Testis (tissue), 3 donors: Measurements from ENCODE around the gene KRTAP10-8. TPM values are rescaled to one million over a fixed set of nuclear protein-coding genes. Genes with fewer than 3 reads are reported as not detected.

Experiments
- DNase-seq: peaks from one replicate; pipeline ENCODE4 v3.0.0-alpha.2; 2019
- H3K27ac ChIP-seq, 2 donors: fragments of 200-600 bp; sonication (generic); one replicate each; pipeline ENCODE4 v1.5.1; 2019
- H3K27me3 ChIP-seq: fragments of 200-600 bp; sonication (generic); one replicate; pipeline ENCODE4 v1.5.1; 2019
- H3K36me3 ChIP-seq: fragments of 200-600 bp; sonication (generic); one replicate; pipeline ENCODE4 v1.5.1; 2017; ENCODE audit warnings: low read depth; ENCODE audit errors: missing control alignments
- H3K4me1 ChIP-seq: fragments of 200-600 bp; sonication (generic); one replicate; pipeline ENCODE4 v1.5.1; 2019
- H3K4me3 ChIP-seq, 2 donors: fragments of 200-600 bp; sonication (generic); one replicate each; pipeline ENCODE4 v1.5.1; 2017 to 2019
- H3K9me3 ChIP-seq: fragments of 200-600 bp; sonication (generic); one replicate; pipeline ENCODE4 v1.5.1; 2017
- CTCF ChIP-seq, 3 experiments: fragments of 450-650 bp in 2 of 3; fragments of 200-600 bp in 1 of 3; sonication (generic) in 1 of 3; IDR thresholded peaks; one replicate each; pipeline ENCODE4 v1.5.1; 2016 to 2019; ENCODE audit warnings: antibody characterized with exemption in 3 of 3, mild to moderate bottlenecking in 2 of 3, moderate library complexity in 1 of 3
- POLR2A ChIP-seq: fragments of 450-650 bp; IDR thresholded peaks from one replicate; pipeline ENCODE4 v1.6.1; 2017; ENCODE audit warnings: antibody characterized with exemption, mild to moderate bottlenecking, moderate library complexity
- WGBS, 2 donors: methylation state at CpG; one replicate each; pipeline ENCODE4 v1.1.5; 2018; 5-methylcytosine and 5-hydroxymethylcytosine counted together
- intact Hi-C: fragments of 100-400 bp; cut with DNase I; formaldehyde crosslinking; loops from one replicate; pipeline ENCODE4 v1.15.1; 2023; ENCODE audit warnings: low total_unique reads
- polyA plus RNA-seq: library from polyadenylated mRNA; stranded (reverse); fragments of 350-450 nt; fragmentation: Illumina TruSeq; extraction: RNeasy Lipid Tissue Mini Kit (QIAGEN cat#74804); gene quantifications from one replicate; pipeline ENCODE4 v1.2.3, GENCODE V29; 2014; ENCODE audit warnings: low read depth, low replicate concordance; ENCODE audit not compliant: insufficient read depth
- total RNA-seq, 2 donors: library from RNA; depleted of rRNA; stranded (reverse); fragments of >200 nt; gene quantifications; one replicate each; pipeline ENCODE4 v1.2.3, GENCODE V29; 2016

Gene KRTAP10-8
- total and polyA plus RNA-seq, 3 donors from 2014 or later, result not detected

GRCh38 chr21:44611551-44611950, 328 bp upstream of the KRTAP10-8 start:
- Histone ChIP-seq H3K9me3 (no peaks in the 10 kb centered on the region), H3K27ac (no peak overlapping the region), H3K4me3 (no peak overlapping the region), H3K4me1 (no peaks in the 10 kb centered on the region), H3K36me3 (no peaks in the 10 kb centered on the region), H3K27me3 (no peaks in the 10 kb centered on the region)
- WGBS, 2 donors, result 88 to 91% methylated on average over 4 of the region's 4 CpGs
- no peak for DNase-seq
- no peak for TF ChIP-seq CTCF (IDR thresholded peaks at IDR 0.05)
- TF ChIP-seq POLR2A, result no peak
- intact Hi-C loops, result no loop called here

- Histone ChIP-seq H3K27me3 (no peaks in the 10 kb centered on the region), H3K4me3 (no peak overlapping the region), H3K27ac (no peak overlapping the region), H3K9me3 (no peaks in the 10 kb centered on the region), H3K4me1 (no peaks in the 10 kb centered on the region), H3K36me3 (no peaks in the 10 kb centered on the region)
- WGBS, 2 donors, result 79 to 86% methylated on average over 13 of the region's 13 CpGs
- intact Hi-C loops, result no loop called here
- DNase-seq, result no peak
- TF ChIP-seq POLR2A, result no peak
- no peak for TF ChIP-seq CTCF (IDR thresholded peaks at IDR 0.05)
These were observed 870 bp downstream of the KRTAP10-8 start for GRCh38 chr21:44612669-44613229.

- no peak for TF ChIP-seq CTCF (IDR thresholded peaks at IDR 0.05)
- no peak for TF ChIP-seq POLR2A
- H3K27ac ChIP-seq, result no peak overlapping the region
- intact Hi-C loops, result no loop called here
- H3K36me3 ChIP-seq, result no peaks in the 10 kb centered on the region
- H3K4me1 ChIP-seq, result no peaks in the 10 kb centered on the region
- no peaks in the 10 kb centered on the region for H3K9me3 ChIP-seq
- H3K4me3 ChIP-seq, result no peak overlapping the region
- 82 to 87% methylated on average over 24 to 26 of the region's 26 CpGs for WGBS, 2 donors
- no peaks in the 10 kb centered on the region for H3K27me3 ChIP-seq
- DNase-seq, result no peak
These were observed 1.7 kb downstream of the KRTAP10-8 start for GRCh38 chr21:44613386-44614155.

GRCh38 chr21:44614161-44614631, 2.3 kb downstream of the KRTAP10-8 start:
- Histone ChIP-seq H3K27ac (no peak overlapping the region), H3K27me3 (no peaks in the 10 kb centered on the region), H3K4me3 (no peak overlapping the region), H3K9me3 (no peaks in the 10 kb centered on the region), H3K36me3 (no peaks in the 10 kb centered on the region), H3K4me1 (no peaks in the 10 kb centered on the region)
- TF ChIP-seq CTCF (IDR thresholded peaks at IDR 0.05), result no peak
- TF ChIP-seq POLR2A, result no peak
- 77 to 80% methylated on average over 8 to 20 of the region's 20 CpGs for WGBS, 2 donors
- DNase-seq, result no peak
- intact Hi-C loops, result no loop called here
